Stimulated activated CD4-positive, alpha-beta T cell treated with anti-CD3 and anti-CD28 coated beads, Interleukin-15, amount 100 ng/mL, for 1 hour (primary cell): ENCODE data around the gene USP4.
"Not testable (repeated sequence)": the region's sequence is repeated elsewhere in the genome, so short reads cannot be mapped to it uniquely, and the experiment has no call there.

Source experiments
- DNase-seq, 2 donors: peaks; one replicate each; pipeline ENCODE4 v3.0.0-alpha.2; 2020; ENCODE audit warnings: low read depth in 1 of 2, low spot score in 1 of 2

USP4 gene

DNA sequence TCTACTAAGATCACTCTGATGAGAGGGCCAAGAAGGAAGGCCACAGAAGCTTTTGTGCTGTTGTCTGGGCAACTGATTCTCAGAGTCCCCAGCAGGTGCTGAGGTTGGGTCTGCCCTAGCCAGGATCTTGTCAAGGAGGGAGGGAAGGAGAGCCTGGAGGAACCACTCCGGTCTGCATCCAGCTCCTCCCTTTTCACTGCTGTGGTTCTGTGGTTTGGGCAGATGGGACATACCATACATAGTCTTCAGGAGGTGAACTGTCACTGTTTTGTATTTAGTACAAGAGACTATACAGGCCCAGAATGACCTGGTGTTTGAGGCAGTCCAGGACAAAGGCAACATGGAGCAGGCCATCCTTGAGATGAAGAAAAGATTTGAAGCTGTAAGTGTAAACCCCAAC is 84.7 kb downstream of the USP4 start:
- DNase-seq, result no peak

DNA sequence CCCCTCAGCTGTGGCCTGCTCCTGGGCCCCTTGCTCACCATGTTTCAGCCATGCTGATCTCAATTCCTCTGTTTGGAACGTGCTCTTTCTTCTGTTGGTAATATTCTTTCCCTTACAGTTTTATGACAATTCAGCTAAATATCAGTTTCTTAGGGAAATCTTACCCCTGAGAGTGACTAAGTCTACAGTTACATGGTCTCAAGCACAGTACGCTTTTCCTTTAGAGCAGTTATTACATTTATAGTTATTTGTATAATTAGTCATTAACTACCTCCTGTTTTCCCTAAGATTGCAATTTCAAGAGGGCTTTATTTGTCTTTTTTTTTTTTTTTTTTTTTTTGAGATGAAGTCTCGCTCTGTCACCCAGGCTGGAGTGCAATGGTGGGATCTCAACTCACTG is 86.3 kb downstream of the USP4 start:
- no peak for DNase-seq

DNA sequence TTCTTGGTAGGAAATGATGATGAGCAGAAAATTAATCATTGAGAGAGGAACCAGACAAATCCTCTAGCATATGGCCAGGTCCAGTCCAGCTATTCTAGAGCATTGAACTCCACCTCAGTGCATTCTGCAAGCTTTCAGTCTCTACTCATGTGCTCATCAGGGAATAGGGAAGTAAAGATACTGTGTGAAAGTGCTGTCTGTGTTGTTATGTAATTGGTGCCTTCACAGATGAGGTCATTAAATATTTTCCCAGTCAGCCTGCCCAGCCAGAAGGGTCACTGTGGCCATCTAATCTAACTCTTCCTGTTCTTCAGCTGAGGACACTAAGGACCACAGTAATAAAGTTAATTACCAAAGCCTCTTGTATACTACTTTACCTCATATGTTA is 91.0 kb downstream of the USP4 start:
- no peak for DNase-seq

DNA sequence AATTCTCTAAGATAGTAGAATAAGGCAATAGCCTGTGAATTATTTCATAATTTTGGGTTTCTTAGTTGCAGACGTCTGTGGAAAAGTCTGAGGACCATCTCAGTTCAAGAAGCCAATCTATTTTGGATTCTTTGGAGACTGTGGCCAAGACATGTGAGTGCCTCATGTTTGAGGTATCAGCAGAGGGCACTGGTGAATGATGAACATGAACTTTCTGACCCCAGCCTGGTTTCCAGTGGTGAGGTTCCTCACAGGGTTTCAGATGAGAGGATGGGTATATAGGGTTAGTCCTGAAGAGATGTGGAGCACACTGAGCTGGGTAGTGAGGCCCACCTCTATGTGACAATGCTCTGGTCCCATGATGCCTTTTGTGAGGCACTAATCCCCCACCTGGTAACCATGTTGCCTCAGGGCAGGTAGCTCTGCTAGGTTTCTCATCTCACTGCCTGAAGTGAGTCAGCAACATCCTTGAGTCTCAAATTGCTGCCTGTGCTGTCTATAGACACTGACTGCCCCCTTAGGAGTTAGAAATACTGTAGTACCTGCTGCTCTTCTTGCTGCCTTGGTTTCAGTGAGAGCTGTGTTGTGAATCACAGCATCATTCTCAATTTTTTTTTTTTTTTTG is 95.2 kb downstream of the USP4 start:
- DNase-seq, result no peak

DNA sequence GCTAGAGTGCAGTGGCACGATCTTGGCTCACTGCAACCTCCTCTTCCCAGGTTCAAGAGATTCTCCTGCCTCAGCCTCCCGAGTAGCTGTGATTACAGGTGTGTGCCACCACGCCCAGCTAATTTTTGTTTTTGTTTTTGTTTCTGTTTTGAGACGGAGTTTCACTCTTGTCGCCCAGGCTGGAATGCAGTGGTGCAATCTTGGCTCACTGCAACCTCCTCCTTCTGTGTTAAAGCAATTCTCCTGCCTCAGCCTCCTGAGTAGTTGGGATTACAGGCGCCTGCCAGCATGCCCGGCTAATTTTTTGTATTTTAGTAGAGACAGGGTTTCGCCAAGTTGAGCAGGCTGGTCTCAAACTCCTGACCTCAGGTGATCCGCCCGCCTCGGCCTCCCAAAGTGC is 99.8 kb downstream of the USP4 start:
- not testable (repeated sequence) for DNase-seq

DNA sequence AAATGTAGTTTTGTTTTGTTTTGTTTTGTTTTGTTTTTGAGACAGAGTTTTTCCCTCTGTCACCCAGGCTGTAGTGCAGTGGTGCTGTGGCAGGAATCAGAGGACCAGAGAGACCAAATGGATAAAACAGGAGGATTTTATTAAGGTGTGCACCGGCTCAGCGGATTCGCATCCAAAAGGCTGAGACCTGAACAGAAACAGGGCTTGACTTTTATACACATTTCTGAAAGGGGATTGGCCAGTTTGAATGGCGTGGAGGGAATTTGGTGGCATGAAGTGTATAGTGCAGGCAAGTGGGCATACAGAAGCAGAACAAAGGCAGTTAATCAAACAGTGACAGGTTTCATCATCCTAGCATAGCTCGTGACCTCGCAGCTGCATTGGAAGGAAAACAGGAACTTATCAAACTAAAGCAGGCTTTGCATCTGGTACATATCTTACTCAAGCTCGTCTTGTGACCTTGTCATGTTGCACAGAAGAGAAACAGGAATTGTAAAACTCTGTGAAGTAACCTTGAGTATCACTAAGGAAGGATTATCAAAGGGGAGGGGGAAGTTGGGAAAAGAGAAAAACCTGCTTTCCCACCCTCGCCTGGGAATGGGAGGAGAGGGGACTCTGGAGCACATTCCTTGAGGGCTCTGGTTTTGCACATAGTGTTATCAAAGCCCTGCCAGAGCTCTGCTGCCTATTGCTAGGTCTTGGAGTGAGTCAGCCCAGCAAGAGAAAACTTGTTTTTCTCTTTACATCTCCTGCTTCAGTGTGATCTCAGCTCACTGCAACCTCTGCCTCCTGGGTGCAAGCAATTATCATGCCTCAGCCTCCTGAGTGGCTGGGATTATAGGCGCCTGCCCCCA is 101.4 kb downstream of the USP4 start:
- no peak for DNase-seq

GRCh38 chr3:49237344-49237743 is 102.5 kb downstream of the USP4 start:
- no peak for DNase-seq

DNA sequence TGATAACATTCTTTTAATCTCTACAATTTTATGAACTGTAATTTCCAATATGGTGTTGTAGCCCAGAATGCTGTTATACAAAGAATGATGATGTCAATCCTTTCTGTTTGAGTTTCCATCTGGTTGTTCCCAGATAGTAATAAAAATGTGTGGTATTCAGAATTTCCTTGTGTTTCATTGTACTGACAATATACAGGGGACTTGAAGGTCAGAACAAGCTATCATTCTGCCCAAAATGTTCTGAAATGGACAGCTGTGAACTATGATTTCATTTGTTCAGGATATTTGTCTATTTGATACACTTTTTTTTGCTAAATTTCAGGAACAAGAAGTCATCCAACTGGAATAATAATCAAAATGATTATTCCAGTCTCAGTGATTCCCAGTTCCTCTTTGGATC is 103.6 kb downstream of the USP4 start:
- no peak for DNase-seq

DNA sequence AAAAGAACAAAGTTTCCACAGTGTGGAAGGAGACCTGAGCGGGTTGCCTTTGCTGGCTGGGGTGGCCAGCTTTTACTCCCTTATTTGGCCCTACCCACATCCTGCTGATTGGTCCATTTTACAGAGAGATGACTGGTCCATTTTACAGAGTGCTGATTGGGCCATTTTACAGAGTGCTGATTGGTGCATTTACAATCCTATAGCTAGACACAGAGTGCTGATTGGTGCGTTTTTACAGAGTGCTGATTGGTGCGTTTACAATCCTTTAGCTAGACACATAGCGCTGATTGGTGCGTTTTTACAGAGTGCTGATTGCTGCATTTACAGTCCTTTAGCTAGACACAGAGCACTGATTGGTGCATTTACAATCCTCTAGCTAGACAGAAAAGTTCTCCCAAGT is 111.0 kb downstream of the USP4 start:
- not testable (repeated sequence) for DNase-seq
